Measurements from ENCODE around the gene HS6ST2.

Gene HS6ST2

GRCh38 chrX:132692526-132692925 is 265.9 kb downstream of the HS6ST2 start:
- no peak for TF ChIP-seq CTCF (IDR thresholded peaks at IDR 0.05; ENCODE audit: extremely low read depth, insufficient read depth, missing control alignments)

GRCh38 chrX:132692066-132692465 is 266.4 kb downstream of the HS6ST2 start:
- in situ Hi-C loops (cut with MboI; ENCODE audit: low pct_unique_long_range_greater_than_20kb, low sequenced_read_pairs, unreplicated experiment), result no loop called here
- DNase-seq (ENCODE audit: low spot score), result no peak
- no peak for TF ChIP-seq CTCF (IDR thresholded peaks at IDR 0.05; ENCODE audit: extremely low read depth, insufficient read depth, missing control alignments)

More at GRCh38 chrX:132692526-132692925, 265.9 kb downstream of the HS6ST2 start:
- in situ Hi-C loops (cut with MboI; ENCODE audit: low pct_unique_long_range_greater_than_20kb, low sequenced_read_pairs, unreplicated experiment), result no loop called here
- no peak for DNase-seq (ENCODE audit: low spot score)

- TF ChIP-seq CTCF (IDR thresholded peaks at IDR 0.05; ENCODE audit: extremely low read depth, insufficient read depth, missing control alignments), result no peak
- in situ Hi-C loops (cut with MboI; ENCODE audit: low pct_unique_long_range_greater_than_20kb, low sequenced_read_pairs, unreplicated experiment), result no loop called here
- DNase-seq (ENCODE audit: low spot score), result no peak
Measured at GRCh38 chrX:132689612-132690563, 268.5 kb downstream of the HS6ST2 start.

GRCh38 chrX:132685276-132685675 is 273.2 kb downstream of the HS6ST2 start:
- in situ Hi-C loops (cut with MboI; ENCODE audit: low pct_unique_long_range_greater_than_20kb, low sequenced_read_pairs, unreplicated experiment), result no loop called here
- no peak for DNase-seq (ENCODE audit: low spot score)
- no peak for TF ChIP-seq CTCF (IDR thresholded peaks at IDR 0.05; ENCODE audit: extremely low read depth, insufficient read depth, missing control alignments)

- in situ Hi-C loops (cut with MboI; ENCODE audit: low pct_unique_long_range_greater_than_20kb, low sequenced_read_pairs, unreplicated experiment), result no loop called here
- DNase-seq (ENCODE audit: low spot score), result no peak
- no peak for TF ChIP-seq CTCF (IDR thresholded peaks at IDR 0.05; ENCODE audit: extremely low read depth, insufficient read depth, missing control alignments)
Measured at GRCh38 chrX:132677233-132677716, 281.2 kb downstream of the HS6ST2 start.

GRCh38 chrX:132676561-132677186 is 281.8 kb downstream of the HS6ST2 start:
- TF ChIP-seq CTCF (IDR thresholded peaks at IDR 0.05; ENCODE audit: extremely low read depth, insufficient read depth, missing control alignments), result no peak
- in situ Hi-C loops (cut with MboI; ENCODE audit: low pct_unique_long_range_greater_than_20kb, low sequenced_read_pairs, unreplicated experiment), result no loop called here

More at GRCh38 chrX:132676561-132677186, 281.8 kb downstream of the HS6ST2 start:
- no peak for DNase-seq (ENCODE audit: low spot score)

Data from GM13977 (cell line).